Measurements from ENCODE around the gene ZNF174.

DNA sequence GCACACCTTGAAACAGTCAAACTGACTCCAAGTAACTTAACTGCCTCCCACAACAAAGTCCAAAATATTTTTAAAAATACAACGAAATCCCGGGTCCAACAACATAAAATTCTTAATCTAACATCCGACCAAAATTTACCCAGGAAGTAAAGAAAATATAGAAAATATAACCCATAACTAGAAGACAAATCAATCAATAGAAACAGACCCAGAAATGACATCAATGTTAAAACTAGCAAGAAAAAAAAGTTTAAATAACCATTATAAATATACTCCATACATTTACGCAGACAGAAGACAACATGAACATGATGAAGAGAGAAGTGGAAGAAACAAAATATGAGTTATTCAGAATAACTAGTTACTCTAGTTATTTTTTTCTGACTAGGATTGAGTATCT lies 38.6 kb downstream of the ZNF174 start:
- TF ChIP-seq, protein P1, sequence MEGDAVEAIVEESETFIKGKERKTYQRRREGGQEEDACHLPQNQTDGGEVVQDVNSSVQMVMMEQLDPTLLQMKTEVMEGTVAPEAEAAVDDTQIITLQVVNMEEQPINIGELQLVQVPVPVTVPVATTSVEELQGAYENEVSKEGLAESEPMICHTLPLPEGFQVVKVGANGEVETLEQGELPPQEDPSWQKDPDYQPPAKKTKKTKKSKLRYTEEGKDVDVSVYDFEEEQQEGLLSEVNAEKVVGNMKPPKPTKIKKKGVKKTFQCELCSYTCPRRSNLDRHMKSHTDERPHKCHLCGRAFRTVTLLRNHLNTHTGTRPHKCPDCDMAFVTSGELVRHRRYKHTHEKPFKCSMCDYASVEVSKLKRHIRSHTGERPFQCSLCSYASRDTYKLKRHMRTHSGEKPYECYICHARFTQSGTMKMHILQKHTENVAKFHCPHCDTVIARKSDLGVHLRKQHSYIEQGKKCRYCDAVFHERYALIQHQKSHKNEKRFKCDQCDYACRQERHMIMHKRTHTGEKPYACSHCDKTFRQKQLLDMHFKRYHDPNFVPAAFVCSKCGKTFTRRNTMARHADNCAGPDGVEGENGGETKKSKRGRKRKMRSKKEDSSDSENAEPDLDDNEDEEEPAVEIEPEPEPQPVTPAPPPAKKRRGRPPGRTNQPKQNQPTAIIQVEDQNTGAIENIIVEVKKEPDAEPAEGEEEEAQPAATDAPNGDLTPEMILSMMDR (IDR thresholded peaks at IDR 0.05), result no peak
- no peak for TF ChIP-seq POLR2A (IDR thresholded peaks at IDR 0.05)
